Aorta (tissue), 5 donors: ENCODE results near the gene SNED1. TPM values are rescaled to one million over a fixed set of nuclear protein-coding genes. Genes with fewer than 3 reads are reported as not detected.

Experiments used
- ATAC-seq: fragments of 200-7000 bp; cut with Tn5 transposase; one replicate; pipeline ENCODE4 v1.9.1; 2022; ENCODE audit warnings: moderate library complexity; ENCODE audit not compliant: low FRiP score
- DNase-seq, 2 donors: peaks; one replicate each; pipeline ENCODE4 v3.0.0-alpha.2; 2020
- H3K27ac ChIP-seq, 2 donors: one replicate each; pipeline ENCODE4 v1.5.1; 2013; ENCODE audit warnings: low read length in 2 of 2, mild to moderate bottlenecking in 2 of 2, moderate library complexity in 2 of 2, control low read depth in 1 of 2, inconsistent platforms in 1 of 2, low read depth in 1 of 2
- H3K27me3 ChIP-seq, 2 donors: one replicate each; pipeline ENCODE4 v1.6.1; 2013; ENCODE audit warnings: control low read depth in 1 of 2, low read length in 1 of 2, mild to moderate bottlenecking in 1 of 2, moderate library complexity in 1 of 2; ENCODE audit not compliant: insufficient read depth in 2 of 2, control insufficient read depth in 1 of 2
- H3K36me3 ChIP-seq, 2 donors: one replicate each; pipeline ENCODE4 v1.6.1; 2013; ENCODE audit warnings: control low read depth in 1 of 2, low read length in 1 of 2, mild to moderate bottlenecking in 1 of 2; ENCODE audit not compliant: insufficient read depth in 2 of 2, control insufficient read depth in 1 of 2
- H3K4me1 ChIP-seq, 2 donors: one replicate each; pipeline ENCODE4 v1.6.1; 2013; ENCODE audit warnings: low read length in 2 of 2, control low read depth in 1 of 2, mild to moderate bottlenecking in 1 of 2, moderate library complexity in 1 of 2; ENCODE audit not compliant: insufficient read depth in 2 of 2, control insufficient read depth in 1 of 2
- H3K4me3 ChIP-seq, 2 donors: one replicate each; pipeline ENCODE4 v1.5.1; 2013; ENCODE audit warnings: low read length in 2 of 2, control low read depth in 1 of 2, mild to moderate bottlenecking in 1 of 2
- H3K9me3 ChIP-seq: one replicate; pipeline ENCODE4 v1.6.1; 2013; ENCODE audit warnings: mild to moderate bottlenecking, low read length; ENCODE audit not compliant: control insufficient read depth
- whole genome bisulfite sequencing, 2 donors: extraction: QIAGEN DNeasy Blood & Tissue Kit; methylation state at CpG; one replicate each; pipeline ENCODE4 v1.1.7; 2013; 5-methylcytosine and 5-hydroxymethylcytosine counted together
- intact Hi-C, 2 donors: fragments of 100-400 bp; cut with DNase I; formaldehyde crosslinking; loops; one replicate each; pipeline versions ENCODE4 v1.14.2 to v1.15.0; 2022
- polyA plus RNA-seq, 2 donors: library from polyadenylated mRNA; stranded (reverse); fragments of 200-250 nt; gene quantifications; one replicate each; pipeline ENCODE4 v1.2.3, GENCODE V29; 2013
- total RNA-seq, 2 donors: library from RNA; stranded (reverse); fragmentation: NEBNext Ultra II Directional; extraction: Animal tissue kit (Norgen Biotek cat#: 25700); gene quantifications; one replicate each; pipeline ENCODE4 v1.2.1, GENCODE V29; 2021
- donor health status: healthy with polysubstance abuse.
- donor health status: Bipolar disorder and iron deficiency.
- donor health status: DM: no; HTN: no; CAD: no.
- donor health status: DM: no; HTN: no; CAD: no.
- donor health status: DM: yes; HTN: yes; CAD: no.

Gene SNED1
- total and polyA plus RNA-seq, 4 donors = 5.9 to 149 (median 67.4) TPM

- Histone ChIP-seq H3K36me3 (peaks cover 0 to 13% of the 10 kb centered on the region in 2 donors), H3K27me3 (no peaks in the 10 kb centered on the region), H3K4me1 (no peaks in the 10 kb centered on the region), H3K4me3 (no peak overlapping the region), H3K9me3 (no peaks in the 10 kb centered on the region), H3K27ac (no peak overlapping the region)
- DNase-seq (peak in 1 of 2 donors; percentile 72), ATAC-seq (peak; percentile 4)
- intact Hi-C loops = loop anchor here in 1 of 2 donors (10.0 kb wide), 1 partner anchor 137 kb away; no protein-coding TSS in a partner anchor
- 90 to 91% methylated on average over 33 of the region's 33 CpGs for WGBS, 2 donors
Measured at GRCh38 chr2:241051578-241052487, 53.4 kb downstream of the SNED1 start.

GRCh38 chr2:241052677-241053360 is 54.4 kb downstream of the SNED1 start:
- no peaks in the 10 kb centered on the region for H3K4me1 ChIP-seq
- ATAC-seq = peak; percentile 62
- no peaks in the 10 kb centered on the region for H3K9me3 ChIP-seq
- WGBS, 2 donors = 91 to 93% methylated on average over 30 to 31 of the region's 31 CpGs
- H3K4me3 ChIP-seq = no peak overlapping the region
- peak in 1 of 2 donors; percentile 62 for DNase-seq
- H3K27ac ChIP-seq = no peak overlapping the region
- H3K36me3 ChIP-seq = peaks cover 0 to 13% of the 10 kb centered on the region in 2 donors
- H3K27me3 ChIP-seq = no peaks in the 10 kb centered on the region
- intact Hi-C loops = loop anchor here in 1 of 2 donors (10.0 kb wide), 1 partner anchor 138 kb away; no protein-coding TSS in a partner anchor

- H3K4me3 ChIP-seq = no peak overlapping the region
- 92 to 93% methylated on average over 8 of the region's 8 CpGs for WGBS, 2 donors
- H3K27ac ChIP-seq = no peak overlapping the region
- no peak for ATAC-seq
- H3K27me3 ChIP-seq = no peaks in the 10 kb centered on the region
- H3K4me1 ChIP-seq = no peaks in the 10 kb centered on the region
- intact Hi-C loops = loop anchor here in 1 of 2 donors (10.0 kb wide), 1 partner anchor 139 kb away; no protein-coding TSS in a partner anchor
- no peak for DNase-seq
- H3K9me3 ChIP-seq = no peaks in the 10 kb centered on the region
- peaks cover 0 to 13% of the 10 kb centered on the region in 2 donors for H3K36me3 ChIP-seq
Measured at GRCh38 chr2:241053576-241054251, 55.3 kb downstream of the SNED1 start.

GRCh38 chr2:241061275-241061674 is 62.9 kb downstream of the SNED1 start:
- Histone ChIP-seq H3K27ac (no peak overlapping the region), H3K27me3 (no peaks in the 10 kb centered on the region), H3K9me3 (no peaks in the 10 kb centered on the region), H3K4me3 (no peak overlapping the region), H3K4me1 (no peaks in the 10 kb centered on the region), H3K36me3 (no peaks in the 10 kb centered on the region)
- intact Hi-C loops = no loop called here
- DNase-seq (no peak), ATAC-seq (no peak)
- WGBS, 2 donors = 82% methylated on average over 6 of the region's 6 CpGs

GRCh38 chr2:241062389-241063092 is 64.1 kb downstream of the SNED1 start:
- Histone ChIP-seq H3K27me3 (no peaks in the 10 kb centered on the region), H3K27ac (no peak overlapping the region)
- intact Hi-C loops = no loop called here

GRCh38 chr2:241063093-241063551 is 64.7 kb downstream of the SNED1 start:
- no peak overlapping the region for H3K4me3 ChIP-seq
- intact Hi-C loops = no loop called here
- no peak for DNase-seq
- no peak overlapping the region for H3K27ac ChIP-seq
- no peaks in the 10 kb centered on the region for H3K9me3 ChIP-seq
- no peak for ATAC-seq
- no peaks in the 10 kb centered on the region for H3K27me3 ChIP-seq
- 40 to 54% methylated on average over 13 of the region's 13 CpGs for WGBS, 2 donors
- no peaks in the 10 kb centered on the region for H3K36me3 ChIP-seq
- H3K4me1 ChIP-seq = no peaks in the 10 kb centered on the region

More at GRCh38 chr2:241062389-241063092, 64.1 kb downstream of the SNED1 start:
- Histone ChIP-seq H3K4me3 (no peak overlapping the region), H3K36me3 (no peaks in the 10 kb centered on the region), H3K9me3 (no peaks in the 10 kb centered on the region), H3K4me1 (no peaks in the 10 kb centered on the region)
- ATAC-seq = no peak
- 79 to 83% methylated on average over 15 of the region's 15 CpGs for WGBS, 2 donors
- DNase-seq = no peak

GRCh38 chr2:241063587-241063986 is 65.2 kb downstream of the SNED1 start:
- intact Hi-C loops = no loop called here

More at GRCh38 chr2:241063587-241063986, 65.2 kb downstream of the SNED1 start:
- Histone ChIP-seq H3K27me3 (no peaks in the 10 kb centered on the region), H3K36me3 (no peaks in the 10 kb centered on the region), H3K27ac (no peak overlapping the region), H3K4me1 (no peaks in the 10 kb centered on the region), H3K9me3 (no peaks in the 10 kb centered on the region), H3K4me3 (no peak overlapping the region)
- DNase-seq (no peak), ATAC-seq (no peak)
- 34 to 44% methylated on average over 5 to 8 of the region's 8 CpGs for WGBS, 2 donors
